K562 (cell line): ENCODE measurements around the gene MAP2K4. TPM values are rescaled to one million over a fixed set of nuclear protein-coding genes. Genes with fewer than 3 reads are reported as not detected.

ENCODE experiments used
- ATAC-seq: fragments of 200-7000 bp; cut with Tn5 transposase; 3 replicates; pipeline ENCODE4 v1.9.1; 2020; ENCODE audit warnings: moderate library complexity
- BruUV-seq: library from RNA; stranded (reverse); fragments of 400-500 nt; replicated peaks from 2 replicates; lab custom pipeline; 2021; lab: Mats Ljungman, UMichigan
- CTCF ChIA-PET: fragments of 300-600 bp; formaldehyde crosslinking; extraction: SDS; loops from one replicate; lab custom pipeline; 2021; ENCODE audit warnings: low intra/inter-chr PET ratio; lab: Yijun Ruan, JAX
- POLR2A ChIA-PET: fragments of 300-600, 350-650 bp; sonication (Branson Sonifier 250); formaldehyde crosslinking; extraction: SDS; loops from one replicate; lab custom pipeline; 2021; ENCODE audit warnings: antibody characterized with exemption, inconsistent platforms; lab: Yijun Ruan, JAX
- DNase-seq, 4 experiments: peaks; one replicate each; pipeline versions ENCODE4 v3.0.0 to v3.0.0-alpha.2; 2011 to 2018; ENCODE audit warnings: low spot score in 3 of 4, mixed read lengths in 3 of 4; ENCODE audit errors: extremely low read depth in 1 of 4
- FAIRE-seq: peaks from 2 replicates; lab custom pipeline; 2011; peaks lifted over from hg19 to GRCh38; lab: Jason Lieb, UNC
- H2AFZ ChIP-seq: 2 replicates; pipeline ENCODE4 v1.6.0; 2011; ENCODE audit warnings: low read depth, low read length, control low read depth, inconsistent platforms
- H3K27ac ChIP-seq: fragments of 200-600 bp; 3 replicates; pipeline ENCODE4 v1.8.0; 2011; ENCODE audit warnings: low read depth, mild to moderate bottlenecking, control low read depth, inconsistent platforms, low read length, moderate library complexity, mixed read lengths; ENCODE audit errors: extremely low read depth
- H3K27me3 ChIP-seq, 2 experiments: fragments of 300-600 bp in 1 of 2; 2 replicates in 1 of 2; 3 replicates in 1 of 2; pipeline versions ENCODE4 v1.6.0 to v1.8.0; 2011; ENCODE audit warnings: inconsistent platforms in 2 of 2, low read length in 2 of 2, mild to moderate bottlenecking in 1 of 2, mixed read lengths in 1 of 2, moderate library complexity in 1 of 2; ENCODE audit not compliant: control insufficient read depth in 2 of 2, insufficient read depth in 2 of 2
- H3K36me3 ChIP-seq: fragments of 300-600 bp; 3 replicates; pipeline ENCODE4 v1.8.0; 2011; ENCODE audit warnings: mild to moderate bottlenecking, low read length, inconsistent platforms; ENCODE audit not compliant: control insufficient read depth, insufficient read depth
- H3K4me1 ChIP-seq, 2 experiments: fragments of 200-600 bp in 1 of 2; replicated peaks in 1 of 2; 2 replicates in 1 of 2; 3 replicates in 1 of 2; pipeline versions ENCODE4 v1.5.1 to v1.8.0; 2011; ENCODE audit warnings: inconsistent platforms in 2 of 2, low read length in 2 of 2, mild to moderate bottlenecking in 1 of 2, mixed read lengths in 1 of 2, moderate library complexity in 1 of 2; ENCODE audit not compliant: control insufficient read depth in 2 of 2, insufficient read depth in 2 of 2
- H3K4me2 ChIP-seq: 2 replicates; pipeline ENCODE4 v1.6.1; 2011; ENCODE audit warnings: low read length, control low read depth, inconsistent platforms, mixed read lengths; ENCODE audit not compliant: insufficient read depth
- H3K4me3 ChIP-seq: fragments of 200-600 bp; sonication (generic), shearing (Covaris generic); 2 replicates; pipeline ENCODE4 v1.5.1; 2016; ENCODE audit warnings: control low read depth, inconsistent platforms
- H3K79me2 ChIP-seq: fragments of 200-600 bp; 3 replicates; pipeline ENCODE4 v1.8.0; 2011; ENCODE audit warnings: low read length, inconsistent platforms; ENCODE audit not compliant: control insufficient read depth, insufficient read depth
- H3K9ac ChIP-seq, 2 experiments: 2 replicates each; pipeline versions ENCODE4 v1.6.0 to v1.6.1; 2011; ENCODE audit warnings: low read depth in 2 of 2, low read length in 2 of 2, control low read depth in 1 of 2, inconsistent platforms in 1 of 2, mild to moderate bottlenecking in 1 of 2, mixed read lengths in 1 of 2; ENCODE audit not compliant: insufficient read depth in 1 of 2
- H3K9me1 ChIP-seq: one replicate; pipeline ENCODE4 v1.6.0; 2011; ENCODE audit warnings: inconsistent platforms, mild to moderate bottlenecking, low read length, moderate library complexity; ENCODE audit not compliant: control insufficient read depth, insufficient read depth
- H3K9me3 ChIP-seq: replicated peaks from 2 replicates; pipeline ENCODE4 v1.5.1; 2011; ENCODE audit warnings: low read depth, low read length, inconsistent platforms; ENCODE audit not compliant: control insufficient read depth, insufficient read depth
- H4K20me1 ChIP-seq: replicated peaks from 2 replicates; pipeline ENCODE4 v1.6.1; 2011; ENCODE audit warnings: low read length, inconsistent platforms, mixed read lengths; ENCODE audit not compliant: control insufficient read depth, insufficient read depth
- CHCHD3 ChIP-seq: fragments of 250-450 bp; sonication (Bioruptor Pico); IDR thresholded peaks from 2 replicates; pipeline ENCODE4 v2.1.2; 2022; ENCODE audit warnings: mild to moderate bottlenecking
- FOXA3 ChIP-seq, 2 experiments: fragments of 450-650 bp in 1 of 2; sonication (generic) in 1 of 2; formaldehyde crosslinking; IDR thresholded peaks in 1 of 2; conservative IDR thresholded peaks in 1 of 2; 2 replicates each; pipeline versions ENCODE4 v1.4.0 to v1.8.0; 2020 to 2022; ENCODE audit warnings: mild to moderate bottlenecking in 2 of 2, missing genetic modification reagents in 1 of 2
- NR3C1 ChIP-seq: sonication (generic); formaldehyde crosslinking; IDR thresholded peaks from 2 replicates; pipeline ENCODE4 v1.8.1; 2022; ENCODE audit warnings: missing genetic modification reagents
- POU5F1 ChIP-seq: fragments of 150-350 bp; IDR thresholded peaks from 2 replicates; pipeline ENCODE4 v1.6.1; 2014; ENCODE audit warnings: borderline replicate concordance, low read length, low read depth, mild to moderate bottlenecking; ENCODE audit not compliant: partially characterized antibody
- PTTG1 ChIP-seq: fragments of 450-650 bp; IDR thresholded peaks from 2 replicates; pipeline ENCODE4 v1.6.1; 2016; ENCODE audit warnings: low read depth, mild to moderate bottlenecking, missing genetic modification characterization, missing compliant biosample characterization
- RBBP5 ChIP-seq: fragments of 200-600 bp; sonication (generic); IDR thresholded peaks from 2 replicates; pipeline ENCODE4 v1.6.1; 2012; ENCODE audit warnings: borderline replicate concordance, mild to moderate bottlenecking, low read length, control low read depth, inconsistent platforms; ENCODE audit not compliant: insufficient read depth, poor library complexity, severe bottlenecking
- SIX5 ChIP-seq, 2 experiments: IDR thresholded peaks; 2 replicates each; pipeline ENCODE4 v1.6.1; 2011; ENCODE audit warnings: low read length in 2 of 2, borderline replicate concordance in 1 of 2, low read depth in 1 of 2, mild to moderate bottlenecking in 1 of 2, moderate library complexity in 1 of 2; ENCODE audit not compliant: insufficient read depth in 1 of 2
- STAT6 ChIP-seq: sonication (generic); formaldehyde crosslinking; IDR thresholded peaks from 2 replicates; pipeline ENCODE4 v1.8.1; 2023; ENCODE audit warnings: mild to moderate bottlenecking, missing genetic modification reagents
- ZNF212 ChIP-seq: fragments of 450-650 bp; formaldehyde crosslinking; IDR thresholded peaks from 2 replicates; pipeline ENCODE4 v1.4.0; 2020; ENCODE audit warnings: mild to moderate bottlenecking
- ZNF408 ChIP-seq: fragments of 250-450 bp; sonication (Bioruptor Pico); IDR thresholded peaks from 2 replicates; pipeline ENCODE4 v1.4.0; 2020; ENCODE audit warnings: low read depth, mild to moderate bottlenecking, moderate library complexity
- ZNF639 ChIP-seq, 2 experiments: fragments of 200-800 bp in 1 of 2; sonication (Bioruptor generic) in 1 of 2; sonication (generic) in 1 of 2; formaldehyde crosslinking in 1 of 2; IDR thresholded peaks in 1 of 2; conservative IDR thresholded peaks in 1 of 2; 2 replicates each; pipeline versions ENCODE4 v1.5.0 to v1.6.1; 2016 to 2020; ENCODE audit warnings: missing compliant biosample characterization in 1 of 2, missing genetic modification characterization in 1 of 2, missing genetic modification reagents in 1 of 2
- WGBS: fragments of 100-300 bp; shearing (Covaris generic); methylation state at CpG from one replicate; pipeline ENCODE4 v1.1.6; 2016; ENCODE audit warnings: low coverage, mixed read lengths; ENCODE audit not compliant: insufficient coverage; ENCODE audit errors: missing lambda C conversion rate; 5-methylcytosine and 5-hydroxymethylcytosine counted together
- in situ Hi-C: fragments of 300-500 bp; cut with MboI; formaldehyde crosslinking; loops from 4 replicates; pipeline ENCODE4 v1.15.0; 2018; ENCODE audit warnings: inconsistent platforms, mixed read lengths
- intact Hi-C: fragments of 100-400 bp; cut with micrococcal nuclease; formaldehyde crosslinking; loops from 2 replicates; pipeline ENCODE4 v1.14.2; 2022
- polyA plus RNA-seq, 8 experiments: library from polyadenylated mRNA; depleted of rRNA in 4 of 8; stranded (reverse) in 5 of 8; unstranded in 3 of 8; fragments of >200 nt; fragmentation: Nextera tagmentation in 2 of 8; fragmentation: Illumina TruSeq in 1 of 8; extraction: Ambion mirVana in 2 of 8; extraction: Trizol in 1 of 8; gene quantifications; 2 replicates each; pipeline versions ENCODE4 v1.2.1 to v1.2.3, GENCODE V29; 2011 to 2014; ENCODE audit warnings: inconsistent platforms in 1 of 8, missing spikeins in 1 of 8
- total RNA-seq, 7 experiments: library from RNA; depleted of rRNA in 6 of 7; stranded (reverse); fragments of >200 nt in 6 of 7; fragmentation: Illumina TruSeq in 2 of 7; extraction: Trizol in 2 of 7; gene quantifications; 2 replicates each; pipeline versions ENCODE4 v1.2.1 to v1.2.3, GENCODE V29; 2011 to 2021; ENCODE audit warnings: low replicate concordance in 1 of 7

MAP2K4 gene
- total and polyA plus RNA-seq, 9 of the 15 experiments (the other 6 are each of a cell fraction or from before 2014, with no cell fraction given): 3.0 to 15.9 (median 10.8) TPM

GRCh38 chr17:12022310-12022709 lies 1.6 kb downstream of the MAP2K4 start (continued):
- TF ChIP-seq PTTG1 (tag) (no peak), RBBP5 (no peak), NR3C1 (CRISPR knock-in tag) (no peak), SIX5 (IDR thresholded peaks at IDR 0.05; ENCODE audit: borderline replicate concordance in 1 of 2, insufficient read depth in 1 of 2, low read depth in 1 of 2, low read length in 2 of 2) (no peak), ZNF639 (CRISPR knock-in tag; conservative IDR thresholded peaks at IDR 0.05 in 1 of 2, IDR thresholded peaks at IDR 0.05 in 1 of 2) (no peak), FOXA3 (CRISPR knock-in tag; conservative IDR thresholded peaks at IDR 0.05 in 1 of 2, IDR thresholded peaks at IDR 0.05 in 1 of 2) (no peak), CHCHD3 (CRISPR knock-in tag) (no peak)

- ChIA-PET CTCF (no interaction called here), POLR2A (interaction anchor here (1.3 kb wide), 2 partner anchors 13 to 22 kb away, joined by 3 to 4 read pairs; no protein-coding TSS in a partner anchor)
- intact Hi-C loops: no loop called here
- H3K4me3 ChIP-seq: no peak overlapping the region
- no peak overlapping the region for H2AFZ ChIP-seq
- ATAC-seq: no peak
- H3K27me3 ChIP-seq: no peaks in the 10 kb centered on the region
- H3K9ac ChIP-seq: no peak overlapping the region
- WGBS: 46% methylated on average over 1 of the region's 1 CpG
- FAIRE-seq: no peak
- no peak overlapping the region for H3K4me2 ChIP-seq
- H3K4me1 ChIP-seq: peaks cover 8 to 13% of the 10 kb centered on the region in 2 experiments; a peak in 4 of 5 replicates
- DNase-seq: no peak
- H3K79me2 ChIP-seq: peaks cover 47% of the 10 kb centered on the region
- no peaks in the 10 kb centered on the region for H3K9me1 ChIP-seq
- no peak overlapping the region for H3K27ac ChIP-seq
- H3K9me3 ChIP-seq: no peaks in the 10 kb centered on the region
- in situ Hi-C loops: no loop called here
- peaks cover 9% of the 10 kb centered on the region; the same call in 1 of the 2 replicates for H4K20me1 ChIP-seq
- TF ChIP-seq POU5F1: no peak
- TF ChIP-seq ZNF408 (CRISPR knock-in tag): no peak
- no peak for TF ChIP-seq ZNF212 (CRISPR knock-in tag)
- TF ChIP-seq STAT6 (CRISPR knock-in tag): no peak
- H3K36me3 ChIP-seq: 0 out of 3 replicates have a peak, but pooled peaks cover 3% of the 10 kb centered on the region
- no TSS peak for BruUV-seq
Observed at GRCh38 chr17:12024327-12024726, 3.6 kb downstream of the MAP2K4 start.
